Naive thymus-derived CD4-positive, alpha-beta T cell (primary cell): ENCODE data around the gene SLC29A2. TPM values are rescaled to one million over a fixed set of nuclear protein-coding genes. Genes with fewer than 3 reads are reported as not detected.
A peak's percentile ranks its signal among the peaks of the same experiment; 100 is the strongest.

Experiments used
- ATAC-seq: fragments of 150-1000 bp; cut with Tn5 transposase; 2 replicates; pipeline ENCODE4 v1.10.0; 2021; ENCODE audit warnings: mild to moderate bottlenecking, moderate library complexity
- CTCF ChIA-PET: fragments of 350-600 bp; sonication (Branson Sonifier 250); formaldehyde crosslinking; loops from one replicate; lab custom pipeline; 2021; ENCODE audit warnings: antibody characterized with exemption; lab: Charles Lee
- POLR2A ChIA-PET: fragments of 350-600 bp; sonication (Branson Sonifier 250); formaldehyde crosslinking; loops from one replicate; lab custom pipeline; 2021; ENCODE audit warnings: antibody characterized with exemption, inconsistent platforms; lab: Charles Lee
- DNase-seq, 9 donors: peaks; one replicate each; pipeline versions ENCODE4 v3.0.0 to v3.0.0-alpha.2; 2020 to 2022; ENCODE audit warnings: mixed read lengths in 1 of 9
- H3K27ac ChIP-seq: one replicate; pipeline ENCODE4 v1.7.0; 2013; ENCODE audit warnings: mild to moderate bottlenecking, low read depth, low read length, moderate library complexity
- H3K27me3 ChIP-seq, 2 donors: one replicate each; pipeline ENCODE4 v1.7.0; 2013; ENCODE audit warnings: low read length in 2 of 2, mild to moderate bottlenecking in 2 of 2, moderate library complexity in 2 of 2; ENCODE audit not compliant: control insufficient read depth in 2 of 2, insufficient read depth in 2 of 2
- H3K36me3 ChIP-seq, 3 experiments: 1 replicate in 2 of 3; 2 replicates in 1 of 3; pipeline ENCODE4 v1.7.0; 2013; ENCODE audit warnings: low read length in 3 of 3, mild to moderate bottlenecking in 3 of 3, moderate library complexity in 1 of 3; ENCODE audit not compliant: insufficient read depth in 3 of 3, control insufficient read depth in 2 of 3
- H3K4me1 ChIP-seq, 2 donors: one replicate each; pipeline ENCODE4 v1.7.0; 2013; ENCODE audit warnings: low read length in 2 of 2, mild to moderate bottlenecking in 2 of 2, moderate library complexity in 1 of 2; ENCODE audit not compliant: control insufficient read depth in 2 of 2, insufficient read depth in 2 of 2
- H3K4me3 ChIP-seq: 2 replicates; pipeline ENCODE4 v1.7.0; 2013; ENCODE audit warnings: mild to moderate bottlenecking, low read length
- H3K9me3 ChIP-seq, 3 experiments: 1 replicate in 2 of 3; 2 replicates in 1 of 3; pipeline ENCODE4 v1.7.0; 2013; ENCODE audit warnings: low read length in 3 of 3; ENCODE audit not compliant: control insufficient read depth in 2 of 3
- H3K27ac Mint-ChIP-seq, 9 donors: one replicate each; pipeline ENCODE4 v1.8.0; 2020 to 2022; ENCODE audit warnings: mixed read lengths in 9 of 9, mild to moderate bottlenecking in 8 of 9, moderate library complexity in 5 of 9, inconsistent platforms in 2 of 9
- H3K27me3 Mint-ChIP-seq, 5 donors: one replicate each; pipeline ENCODE4 v1.8.0; 2021 to 2022; ENCODE audit warnings: mixed read lengths in 5 of 5, mild to moderate bottlenecking in 1 of 5
- H3K36me3 Mint-ChIP-seq, 5 donors: one replicate each; pipeline ENCODE4 v1.8.0; 2020 to 2022; ENCODE audit warnings: mixed read lengths in 5 of 5, mild to moderate bottlenecking in 3 of 5, inconsistent platforms in 1 of 5
- H3K4me1 Mint-ChIP-seq, 7 donors: one replicate each; pipeline ENCODE4 v1.8.0; 2020 to 2022; ENCODE audit warnings: mixed read lengths in 7 of 7, mild to moderate bottlenecking in 3 of 7, inconsistent platforms in 1 of 7
- H3K4me3 Mint-ChIP-seq, 10 donors: one replicate each; pipeline ENCODE4 v1.8.0; 2020 to 2022; ENCODE audit warnings: mild to moderate bottlenecking in 10 of 10, mixed read lengths in 10 of 10, moderate library complexity in 6 of 10, inconsistent platforms in 2 of 10
- H3K9me3 Mint-ChIP-seq, 11 donors: one replicate each; pipeline ENCODE4 v1.8.0; 2020 to 2022; ENCODE audit warnings: mixed read lengths in 11 of 11, mild to moderate bottlenecking in 4 of 11, inconsistent platforms in 1 of 11, moderate library complexity in 1 of 11
- intact Hi-C, 2 donors: fragments of 100-400 bp; cut with micrococcal nuclease; formaldehyde crosslinking; loops; one replicate each; pipeline ENCODE4 v1.15.1; 2023
- polyA plus RNA-seq, 2 donors: library from polyadenylated mRNA; unstranded; fragments of 300-500 nt; fragmentation: Illumina TruSeq; gene quantifications; one replicate each; pipeline ENCODE4 v1.2.3, GENCODE V29; 2021
- total RNA-seq, 6 experiments: library from RNA in 5 of 6; stranded (reverse) in 5 of 6; gene quantifications; 1 replicate in 5 of 6; 2 replicates in 1 of 6; pipeline ENCODE4 v1.2.3 and lab custom pipeline; 2021 to 2026

Gene SLC29A2
- total and polyA plus RNA-seq, 7 experiments from 2014 or later, result 2.7 to 18.9 (median 7.0) TPM

GRCh38 chr11:66338276-66339161 lies 33.0 kb downstream of the SLC29A2 start:
- peaks cover 11 to 20% (median 14%) of the 10 kb centered on the region in 5 donors for H3K36me3 Mint-ChIP-seq
- ChIA-PET POLR2A (no interaction called here), CTCF (interaction anchor here (1.0 to 1.1 kb wide), 2 partner anchors 27 to 48 kb away, joined by 3 read pairs; no protein-coding TSS in a partner anchor)
- Histone ChIP-seq H3K27me3 (no peaks in the 10 kb centered on the region), H3K36me3 (peaks cover 5 to 63% (median 10%) of the 10 kb centered on the region in 3 experiments), H3K4me3 (no peak overlapping the region), H3K27ac (no peak overlapping the region), H3K4me1 (peaks cover 11 to 18% of the 10 kb centered on the region in 2 donors), H3K9me3 (no peaks in the 10 kb centered on the region)
- peak overlapping the region in 1 of 9 donors; percentile 51 for H3K27ac Mint-ChIP-seq
- H3K4me1 Mint-ChIP-seq, result peaks cover 11 to 38% (median 23%) of the 10 kb centered on the region in 7 donors
- no peak for ATAC-seq
- peak overlapping the region in 2 of 10 donors; percentile 31 to 48 for H3K4me3 Mint-ChIP-seq
- intact Hi-C loops, result no loop called here
- DNase-seq, result no peak
- H3K9me3 Mint-ChIP-seq, result no peaks in the 10 kb centered on the region
- H3K27me3 Mint-ChIP-seq, result peaks cover 0 to 2% (median 0%) of the 10 kb centered on the region in 5 donors

GRCh38 chr11:66337103-66337899 lies 34.3 kb downstream of the SLC29A2 start:
- peaks cover 5 to 68% (median 10%) of the 10 kb centered on the region in 3 experiments for H3K36me3 ChIP-seq
- DNase-seq, result no peak
- CTCF ChIA-PET, result interaction anchor here (0.5 to 3.9 kb wide), 3 partner anchors 26 to 266 kb away, joined by 3 to 26 read pairs (median 3); no protein-coding TSS in a partner anchor
- H3K4me3 ChIP-seq, result no peak overlapping the region
- H3K9me3 Mint-ChIP-seq, result no peaks in the 10 kb centered on the region
- H3K9me3 ChIP-seq, result no peaks in the 10 kb centered on the region
- H3K36me3 Mint-ChIP-seq, result peaks cover 5 to 24% (median 8%) of the 10 kb centered on the region in 5 donors
- peak overlapping the region in 8 of 10 donors; percentile 16 to 96 (median 86) for H3K4me3 Mint-ChIP-seq
- no peaks in the 10 kb centered on the region for H3K27me3 ChIP-seq
- peaks cover 7 to 15% of the 10 kb centered on the region in 2 donors for H3K4me1 ChIP-seq
- peaks cover 0 to 28% (median 13%) of the 10 kb centered on the region in 7 donors for H3K4me1 Mint-ChIP-seq
- POLR2A ChIA-PET, result interaction anchor here (0.6 to 3.1 kb wide), 3 partner anchors 11 to 805 kb away, joined by 3 to 28 read pairs (median 5); no protein-coding TSS in a partner anchor
- no peak for ATAC-seq
- peak overlapping the region in 6 of 9 donors; percentile 21 to 87 (median 64) for H3K27ac Mint-ChIP-seq
- intact Hi-C loops, result no loop called here
- H3K27ac ChIP-seq, result peak overlapping the region; percentile 12
- peaks cover 0 to 2% (median 0%) of the 10 kb centered on the region in 5 donors for H3K27me3 Mint-ChIP-seq

- H3K4me1 ChIP-seq, result peaks cover 7 to 15% of the 10 kb centered on the region in 2 donors
- intact Hi-C loops, result no loop called here
- H3K9me3 ChIP-seq, result no peaks in the 10 kb centered on the region
- peaks cover 3 to 62% (median 3%) of the 10 kb centered on the region in 3 experiments for H3K36me3 ChIP-seq
- no peaks in the 10 kb centered on the region for H3K9me3 Mint-ChIP-seq
- CTCF ChIA-PET, result interaction anchor here (1.9 to 3.9 kb wide), 2 partner anchors 25 to 50 kb away, joined by 7 to 26 read pairs; no protein-coding TSS in a partner anchor
- H3K27me3 ChIP-seq, result no peaks in the 10 kb centered on the region
- ATAC-seq (peak; percentile 85), DNase-seq (peak in 3 of 9 donors; percentile 24 to 62 (median 53))
- H3K27me3 Mint-ChIP-seq, result peaks cover 0 to 2% (median 0%) of the 10 kb centered on the region in 5 donors
- H3K4me3 ChIP-seq, result peak within 1 kb of the TSS; percentile 52
- H3K27ac Mint-ChIP-seq, result peak within 1 kb of the TSS in 8 of 9 donors; percentile 8 to 88 (median 64)
- peaks cover 0 to 17% (median 2%) of the 10 kb centered on the region in 5 donors for H3K36me3 Mint-ChIP-seq
- H3K4me1 Mint-ChIP-seq, result peaks cover 0 to 21% (median 11%) of the 10 kb centered on the region in 7 donors
- POLR2A ChIA-PET, result interaction anchor here (0.6 to 3.1 kb wide), 7 partner anchors 9 to 806 kb away, joined by 3 to 28 read pairs (median 3); partner anchors contain the start of genes B4GAT1 and BRMS1
- H3K27ac ChIP-seq, result peak within 1 kb of the TSS; percentile 70
- peak within 1 kb of the TSS; percentile 77 to 96 (median 90) for H3K4me3 Mint-ChIP-seq
These were observed 35.1 kb downstream of the SLC29A2 start, which contains the start of gene RIN1 for GRCh38 chr11:66336234-66337102. Gene RIN1, minus strand, starts transcription at chr11:66336434. Its CDS starts 32 bp downstream, at chr11:66336402.

DNA sequence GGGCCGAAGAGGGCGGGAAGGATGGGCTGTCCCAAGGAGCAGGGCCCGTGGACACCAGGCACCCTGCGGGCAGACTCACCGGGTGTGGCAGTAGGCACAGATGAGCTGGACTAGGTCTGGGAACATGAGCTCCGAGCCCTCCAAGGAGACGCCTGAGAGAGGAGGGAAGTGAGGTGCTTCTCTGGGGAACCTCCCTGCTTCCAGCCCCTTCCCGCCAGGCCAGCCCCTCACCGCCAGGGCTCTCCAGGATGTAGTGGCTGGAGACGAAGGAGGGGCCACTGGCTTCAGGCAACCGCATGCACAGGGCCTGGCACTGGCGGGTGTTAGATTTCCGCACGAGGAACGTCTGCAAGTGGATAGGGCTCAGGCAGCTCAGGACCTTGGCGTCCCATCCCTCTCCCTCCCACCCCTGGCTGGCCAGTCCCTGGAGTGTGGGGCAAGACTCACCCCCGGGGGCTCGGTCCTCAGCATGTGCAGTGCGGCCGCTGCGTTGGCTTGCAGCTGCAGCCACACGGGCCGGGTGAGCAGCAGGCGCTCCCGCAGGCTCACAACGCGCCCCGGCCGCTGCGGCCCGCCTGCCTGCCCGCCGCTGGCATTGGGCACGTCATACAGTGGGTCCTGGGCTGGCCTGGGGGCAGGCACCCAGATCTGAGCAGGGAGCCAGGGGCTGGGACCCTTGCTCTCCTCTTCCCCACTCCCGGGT lies 35.9 kb downstream of the SLC29A2 start:
- no peaks in the 10 kb centered on the region for H3K27me3 ChIP-seq

More for the DNA sequence above, 35.9 kb downstream of the SLC29A2 start:
- no peaks in the 10 kb centered on the region for H3K9me3 ChIP-seq
- Mint-ChIP-seq H3K4me1 (peaks cover 0 to 18% (median 11%) of the 10 kb centered on the region in 7 donors), H3K27ac (peak overlapping the region in 6 of 9 donors; percentile 38 to 88 (median 72)), H3K9me3 (no peaks in the 10 kb centered on the region), H3K4me3 (peak overlapping the region; percentile 77 to 96 (median 90)), H3K36me3 (peaks cover 0 to 12% (median 0%) of the 10 kb centered on the region in 5 donors), H3K27me3 (peaks cover 0 to 2% (median 0%) of the 10 kb centered on the region in 5 donors)
- intact Hi-C loops, result no loop called here
- DNase-seq (no peak), ATAC-seq (no peak)
- H3K27ac ChIP-seq, result peak overlapping the region; percentile 70
- H3K4me3 ChIP-seq, result peak overlapping the region; percentile 52
- CTCF ChIA-PET, result interaction anchor here (0.9 to 3.9 kb wide), 4 partner anchors 8 to 53 kb away, joined by 4 to 26 read pairs (median 6); no protein-coding TSS in a partner anchor
- POLR2A ChIA-PET, result interaction anchor here (0.7 to 3.1 kb wide), 8 partner anchors 10 to 51 kb away, joined by 3 to 28 read pairs (median 4); partner anchors contain the start of genes B4GAT1 and BRMS1
- peaks cover 0 to 54% (median 0%) of the 10 kb centered on the region in 3 experiments for H3K36me3 ChIP-seq
- peaks cover 7 to 15% of the 10 kb centered on the region in 2 donors for H3K4me1 ChIP-seq
